ENCODE measurements around the gene SKI. TPM values are rescaled to one million over a fixed set of nuclear protein-coding genes. Genes with fewer than 3 reads are reported as not detected.

Gene SKI
- total and polyA plus RNA-seq, 9 of the 15 experiments (the other 6 are each of a cell fraction or from before 2014, with no cell fraction given), result 0.10 to 60.5 (median 4.6) TPM

DNA sequence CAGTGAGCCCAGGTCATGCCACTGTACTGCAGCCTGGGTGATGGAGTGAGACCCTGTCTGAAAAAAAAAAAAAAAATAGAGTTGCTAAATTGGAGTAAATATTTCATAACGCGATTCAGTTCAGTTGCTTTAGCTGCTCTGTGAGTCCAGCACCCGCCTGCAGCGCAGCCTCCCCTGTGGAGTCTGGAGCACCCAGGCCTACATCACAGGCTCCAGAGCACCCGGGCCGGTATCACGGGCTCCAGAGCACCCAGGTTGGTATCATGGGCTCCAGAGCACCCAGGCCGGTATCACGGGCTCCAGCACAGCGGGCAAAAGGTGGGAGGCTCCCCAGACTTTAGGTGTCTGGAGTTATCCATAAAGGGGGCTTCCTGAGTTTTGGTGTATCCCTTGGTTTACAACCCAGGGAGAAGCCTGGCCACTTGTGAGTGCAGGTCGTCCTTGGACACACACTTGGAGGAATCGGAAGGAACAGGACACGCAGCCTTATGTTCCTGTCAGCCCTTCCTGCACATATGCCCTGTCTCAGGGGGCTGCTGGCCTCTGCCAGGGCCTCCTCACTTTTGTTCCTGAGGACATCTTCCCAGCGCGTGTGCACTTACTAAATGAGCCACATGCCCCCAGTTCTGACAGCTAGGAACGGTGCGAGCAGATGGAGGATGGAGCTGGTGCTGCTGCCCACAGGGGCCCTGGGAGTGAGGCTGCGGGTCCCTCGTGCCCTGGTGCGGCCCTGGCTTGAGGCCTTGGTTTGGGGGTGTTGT, 25.1 kb downstream of the SKI start:
- Histone ChIP-seq H3K27ac (ENCODE audit: extremely low read depth, low read depth, low read length) (no peak overlapping the region), H3K36me3 (ENCODE audit: control insufficient read depth, insufficient read depth, low read length) (peaks cover 12% of the 10 kb centered on the region; the same call in 2 of the 3 replicates), H3K4me1 (replicated peaks in 1 of 2; ENCODE audit: control insufficient read depth in 2 of 2, insufficient read depth in 2 of 2, low read length in 2 of 2) (peaks cover 8 to 59% of the 10 kb centered on the region in 2 experiments; a peak in 4 of 5 replicates), H3K27me3 (ENCODE audit: control insufficient read depth in 2 of 2, insufficient read depth in 2 of 2, low read length in 2 of 2) (no peaks in the 10 kb centered on the region), H3K4me3 (no peak overlapping the region), H3K79me2 (ENCODE audit: control insufficient read depth, insufficient read depth, low read length) (peaks cover 96% of the 10 kb centered on the region), H4K20me1 (replicated peaks; ENCODE audit: control insufficient read depth, insufficient read depth, low read length) (peaks cover 7% of the 10 kb centered on the region), H3K9me3 (replicated peaks; ENCODE audit: control insufficient read depth, insufficient read depth, low read depth, low read length) (peaks cover 14% of the 10 kb centered on the region), H3K9ac (ENCODE audit: insufficient read depth in 1 of 2, low read depth in 2 of 2, low read length in 2 of 2) (no peak overlapping the region), H2AFZ (ENCODE audit: low read depth, low read length) (no peak overlapping the region), H3K4me2 (ENCODE audit: insufficient read depth, low read length) (no peak overlapping the region), H3K9me1 (ENCODE audit: control insufficient read depth, insufficient read depth, low read length) (peaks cover 15% of the 10 kb centered on the region)
- no TSS peak for BruUV-seq (replicated peaks)
- TF ChIP-seq HMGN3 (IDR thresholded peaks at IDR 0.05; ENCODE audit: borderline replicate concordance, extremely low read depth, insufficient read length, low read depth, low read length) (no peak), TBP (optimal IDR thresholded peaks at IDR 0.05; ENCODE audit: low read depth, low read length) (no peak)
- TF ChIP-seq, protein P1, sequence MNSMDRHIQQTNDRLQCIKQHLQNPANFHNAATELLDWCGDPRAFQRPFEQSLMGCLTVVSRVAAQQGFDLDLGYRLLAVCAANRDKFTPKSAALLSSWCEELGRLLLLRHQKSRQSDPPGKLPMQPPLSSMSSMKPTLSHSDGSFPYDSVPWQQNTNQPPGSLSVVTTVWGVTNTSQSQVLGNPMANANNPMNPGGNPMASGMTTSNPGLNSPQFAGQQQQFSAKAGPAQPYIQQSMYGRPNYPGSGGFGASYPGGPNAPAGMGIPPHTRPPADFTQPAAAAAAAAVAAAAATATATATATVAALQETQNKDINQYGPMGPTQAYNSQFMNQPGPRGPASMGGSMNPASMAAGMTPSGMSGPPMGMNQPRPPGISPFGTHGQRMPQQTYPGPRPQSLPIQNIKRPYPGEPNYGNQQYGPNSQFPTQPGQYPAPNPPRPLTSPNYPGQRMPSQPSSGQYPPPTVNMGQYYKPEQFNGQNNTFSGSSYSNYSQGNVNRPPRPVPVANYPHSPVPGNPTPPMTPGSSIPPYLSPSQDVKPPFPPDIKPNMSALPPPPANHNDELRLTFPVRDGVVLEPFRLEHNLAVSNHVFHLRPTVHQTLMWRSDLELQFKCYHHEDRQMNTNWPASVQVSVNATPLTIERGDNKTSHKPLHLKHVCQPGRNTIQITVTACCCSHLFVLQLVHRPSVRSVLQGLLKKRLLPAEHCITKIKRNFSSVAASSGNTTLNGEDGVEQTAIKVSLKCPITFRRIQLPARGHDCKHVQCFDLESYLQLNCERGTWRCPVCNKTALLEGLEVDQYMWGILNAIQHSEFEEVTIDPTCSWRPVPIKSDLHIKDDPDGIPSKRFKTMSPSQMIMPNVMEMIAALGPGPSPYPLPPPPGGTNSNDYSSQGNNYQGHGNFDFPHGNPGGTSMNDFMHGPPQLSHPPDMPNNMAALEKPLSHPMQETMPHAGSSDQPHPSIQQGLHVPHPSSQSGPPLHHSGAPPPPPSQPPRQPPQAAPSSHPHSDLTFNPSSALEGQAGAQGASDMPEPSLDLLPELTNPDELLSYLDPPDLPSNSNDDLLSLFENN (IDR thresholded peaks at IDR 0.05; ENCODE audit: low read depth in 2 of 2, low read length in 2 of 2), result no peak
- WGBS (ENCODE audit: insufficient coverage, low coverage, missing lambda C conversion rate), result 96% methylated on average over 18 of the region's 20 CpGs
- DNase-seq (ENCODE audit: extremely low read depth in 1 of 4, low spot score in 3 of 4), result no peak
- POLR2A ChIA-PET, result no interaction called here
- FAIRE-seq, result no peak
- no peak for ATAC-seq
- intact Hi-C loops (cut with micrococcal nuclease) (no loop called here), in situ Hi-C loops (cut with MboI) (no loop called here)
- CTCF ChIA-PET (ENCODE audit: low intra/inter-chr PET ratio), result no interaction called here

Data from K562 (cell line).